HEK293 (cell line): ENCODE measurements around the gene HOXA4.

Experiments
- BCL6B ChIP-seq: fragments of 450-650 bp; formaldehyde crosslinking; IDR thresholded peaks from 2 replicates; pipeline ENCODE4 v1.5.1; 2017; ENCODE audit warnings: missing biosample characterization, missing genetic modification characterization
- FEZF1 ChIP-seq: fragments of 450-650 bp; formaldehyde crosslinking; IDR thresholded peaks from 2 replicates; pipeline ENCODE4 v1.5.1; 2016; ENCODE audit warnings: missing biosample characterization, missing genetic modification characterization
- KLF10 ChIP-seq: fragments of 450-650 bp; IDR thresholded peaks from 2 replicates; pipeline ENCODE4 v1.5.1; 2018; ENCODE audit warnings: missing biosample characterization, mild to moderate bottlenecking, missing genetic modification characterization
- KLF8 ChIP-seq: fragments of 450-650 bp; formaldehyde crosslinking; IDR thresholded peaks from 2 replicates; pipeline ENCODE4 v1.5.1; 2016; ENCODE audit warnings: missing biosample characterization, missing genetic modification characterization
- PRDM2 ChIP-seq: fragments of 450-650 bp; formaldehyde crosslinking; IDR thresholded peaks from 2 replicates; pipeline ENCODE4 v1.5.1; 2016; ENCODE audit warnings: missing biosample characterization, missing genetic modification characterization, borderline replicate concordance
- ZBTB17 ChIP-seq: fragments of 450-650 bp; formaldehyde crosslinking; IDR thresholded peaks from 2 replicates; pipeline ENCODE4 v1.5.1; 2016; ENCODE audit warnings: missing biosample characterization, missing genetic modification characterization
- ZBTB7A ChIP-seq: fragments of 450-650 bp; formaldehyde crosslinking; IDR thresholded peaks from 2 replicates; pipeline ENCODE4 v1.5.1; 2016; ENCODE audit warnings: low read depth, missing biosample characterization, missing genetic modification characterization
- ZFP3 ChIP-seq: fragments of 450-650 bp; formaldehyde crosslinking; IDR thresholded peaks from 2 replicates; pipeline ENCODE4 v1.5.1; 2016; ENCODE audit warnings: low read depth, missing biosample characterization, missing genetic modification characterization
- ZFP37 ChIP-seq: fragments of 450-650 bp; formaldehyde crosslinking; IDR thresholded peaks from 2 replicates; pipeline ENCODE4 v1.5.1; 2016; ENCODE audit warnings: missing biosample characterization, missing genetic modification characterization
- ZNF140 ChIP-seq: fragments of 450-650 bp; formaldehyde crosslinking; IDR thresholded peaks from 2 replicates; pipeline ENCODE4 v1.5.1; 2016; ENCODE audit warnings: missing biosample characterization, missing genetic modification characterization
- ZNF248 ChIP-seq: fragments of 450-650 bp; formaldehyde crosslinking; IDR thresholded peaks from 2 replicates; pipeline ENCODE4 v1.5.1; 2017; ENCODE audit warnings: missing biosample characterization, missing genetic modification characterization
- ZNF362 ChIP-seq: fragments of 450-650 bp; formaldehyde crosslinking; IDR thresholded peaks from 2 replicates; pipeline ENCODE4 v1.5.1; 2016; ENCODE audit warnings: missing biosample characterization, missing genetic modification characterization
- ZNF394 ChIP-seq: fragments of 450-650 bp; formaldehyde crosslinking; IDR thresholded peaks from 2 replicates; pipeline ENCODE4 v1.5.1; 2016; ENCODE audit warnings: missing biosample characterization, missing genetic modification characterization, mild to moderate bottlenecking, moderate library complexity, borderline replicate concordance
- ZNF521 ChIP-seq: fragments of 450-650 bp; formaldehyde crosslinking; IDR thresholded peaks from 2 replicates; pipeline ENCODE4 v1.5.1; 2017; ENCODE audit warnings: missing biosample characterization, mild to moderate bottlenecking, missing genetic modification characterization
- ZNF580 ChIP-seq: fragments of 450-650 bp; formaldehyde crosslinking; IDR thresholded peaks from 2 replicates; pipeline ENCODE4 v1.5.1; 2016; ENCODE audit warnings: missing biosample characterization, missing genetic modification characterization
- ZNF585B ChIP-seq: fragments of 450-650 bp; formaldehyde crosslinking; IDR thresholded peaks from 2 replicates; pipeline ENCODE4 v1.5.1; 2016; ENCODE audit warnings: missing biosample characterization, missing genetic modification characterization
- ZNF600 ChIP-seq: fragments of 450-650 bp; formaldehyde crosslinking; IDR thresholded peaks from 2 replicates; pipeline ENCODE4 v1.5.1; 2016; ENCODE audit warnings: missing biosample characterization, missing genetic modification characterization
- ZNF654 ChIP-seq: fragments of 450-650 bp; formaldehyde crosslinking; IDR thresholded peaks from 2 replicates; pipeline ENCODE4 v1.5.1; 2016; ENCODE audit warnings: low read depth, missing biosample characterization, missing genetic modification characterization
- ZNF658 ChIP-seq: fragments of 450-650 bp; formaldehyde crosslinking; IDR thresholded peaks from 2 replicates; pipeline ENCODE4; 2016; ENCODE audit warnings: missing biosample characterization, missing genetic modification characterization
- TF ChIP-seq, protein P1 (sequence below): fragments of 450-650 bp; formaldehyde crosslinking; conservative IDR thresholded peaks from 2 replicates; pipeline ENCODE4 v1.5.1; 2016; ENCODE audit warnings: low read depth, missing biosample characterization, missing genetic modification characterization
- TF ChIP-seq, protein P2 (sequence below): fragments of 450-650 bp; formaldehyde crosslinking; IDR thresholded peaks from 2 replicates; pipeline ENCODE4 v1.5.0; 2017; ENCODE audit warnings: missing biosample characterization, missing genetic modification characterization, borderline replicate concordance

HOXA4 gene

DNA sequence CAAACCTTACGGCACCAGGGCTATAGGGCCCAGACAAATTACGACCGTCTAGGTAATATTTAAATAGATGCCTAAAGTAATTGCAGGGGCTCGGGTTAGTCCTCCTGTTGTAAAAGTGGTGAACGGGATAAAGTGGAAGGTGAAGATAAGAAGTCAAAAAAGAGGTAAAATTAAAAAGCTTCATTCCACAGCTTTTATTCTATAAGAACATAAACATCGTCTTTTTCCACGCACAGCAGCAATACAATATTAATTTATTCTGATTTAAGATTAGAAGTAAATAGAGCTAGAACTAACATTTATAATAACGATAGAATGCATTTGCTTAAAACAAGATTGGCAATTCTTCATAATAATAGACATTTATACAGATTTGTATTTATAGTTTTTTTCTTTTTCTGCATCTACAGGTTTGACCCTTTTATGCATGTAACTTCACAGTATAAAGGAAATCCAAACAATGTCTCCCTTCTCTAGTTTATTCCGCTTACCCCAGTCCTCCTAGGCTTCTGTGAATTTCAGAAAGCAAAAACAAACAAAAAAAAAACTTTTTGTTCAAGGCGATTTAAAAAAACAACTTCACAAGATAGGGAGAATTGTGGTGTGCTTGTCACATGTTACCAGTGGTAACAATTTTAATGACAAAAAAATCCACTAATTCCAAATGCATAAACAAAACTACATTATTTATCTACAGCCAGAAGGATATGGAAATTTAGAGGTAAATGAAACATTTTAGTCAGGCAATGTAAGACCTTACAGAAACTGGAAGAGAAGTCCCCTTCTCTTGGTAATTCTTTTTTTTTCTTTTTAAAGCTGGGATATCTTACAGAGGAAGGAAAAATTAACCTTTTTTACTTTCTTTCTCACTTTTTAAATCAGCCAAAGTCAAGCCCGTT lies 40.1 kb upstream of the HOXA4 start (continued):
- TF ChIP-seq ZBTB17 (tag by site-specific recombination) (no peak), BCL6B (tag by site-specific recombination) (no peak), ZNF654 (no peak), PRDM2 (tag by site-specific recombination) (no peak), ZNF394 (tag by site-specific recombination) (no peak), ZBTB7A (tag by site-specific recombination) (no peak), ZFP37 (tag by site-specific recombination) (no peak), KLF8 (tag by site-specific recombination) (no peak), ZNF140 (no peak), ZNF658 (tag by site-specific recombination) (no peak), ZNF362 (tag by site-specific recombination) (peak; percentile 28; the same call in 1 of the 2 replicates), ZNF585B (tag by site-specific recombination) (no peak), ZNF248 (tag by site-specific recombination) (no peak), ZFP3 (tag by site-specific recombination) (no peak), ZNF600 (tag by site-specific recombination) (no peak), KLF10 (peak; percentile 29; the same call in 1 of the 2 replicates), FEZF1 (no peak), ZNF521 (tag by site-specific recombination) (no peak), ZNF580 (no peak)
- TF ChIP-seq, protein P1, sequence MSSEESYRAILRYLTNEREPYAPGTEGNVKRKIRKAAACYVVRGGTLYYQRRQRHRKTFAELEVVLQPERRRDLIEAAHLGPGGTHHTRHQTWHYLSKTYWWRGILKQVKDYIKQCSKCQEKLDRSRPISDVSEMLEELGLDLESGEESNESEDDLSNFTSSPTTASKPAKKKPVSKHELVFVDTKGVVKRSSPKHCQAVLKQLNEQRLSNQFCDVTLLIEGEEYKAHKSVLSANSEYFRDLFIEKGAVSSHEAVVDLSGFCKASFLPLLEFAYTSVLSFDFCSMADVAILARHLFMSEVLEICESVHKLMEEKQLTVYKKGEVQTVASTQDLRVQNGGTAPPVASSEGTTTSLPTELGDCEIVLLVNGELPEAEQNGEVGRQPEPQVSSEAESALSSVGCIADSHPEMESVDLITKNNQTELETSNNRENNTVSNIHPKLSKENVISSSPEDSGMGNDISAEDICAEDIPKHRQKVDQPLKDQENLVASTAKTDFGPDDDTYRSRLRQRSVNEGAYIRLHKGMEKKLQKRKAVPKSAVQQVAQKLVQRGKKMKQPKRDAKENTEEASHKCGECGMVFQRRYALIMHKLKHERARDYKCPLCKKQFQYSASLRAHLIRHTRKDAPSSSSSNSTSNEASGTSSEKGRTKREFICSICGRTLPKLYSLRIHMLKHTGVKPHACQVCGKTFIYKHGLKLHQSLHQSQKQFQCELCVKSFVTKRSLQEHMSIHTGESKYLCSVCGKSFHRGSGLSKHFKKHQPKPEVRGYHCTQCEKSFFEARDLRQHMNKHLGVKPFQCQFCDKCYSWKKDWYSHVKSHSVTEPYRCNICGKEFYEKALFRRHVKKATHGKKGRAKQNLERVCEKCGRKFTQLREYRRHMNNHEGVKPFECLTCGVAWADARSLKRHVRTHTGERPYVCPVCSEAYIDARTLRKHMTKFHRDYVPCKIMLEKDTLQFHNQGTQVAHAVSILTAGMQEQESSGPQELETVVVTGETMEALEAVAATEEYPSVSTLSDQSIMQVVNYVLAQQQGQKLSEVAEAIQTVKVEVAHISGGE (tag by site-specific recombination): no peak
- TF ChIP-seq, protein P2, sequence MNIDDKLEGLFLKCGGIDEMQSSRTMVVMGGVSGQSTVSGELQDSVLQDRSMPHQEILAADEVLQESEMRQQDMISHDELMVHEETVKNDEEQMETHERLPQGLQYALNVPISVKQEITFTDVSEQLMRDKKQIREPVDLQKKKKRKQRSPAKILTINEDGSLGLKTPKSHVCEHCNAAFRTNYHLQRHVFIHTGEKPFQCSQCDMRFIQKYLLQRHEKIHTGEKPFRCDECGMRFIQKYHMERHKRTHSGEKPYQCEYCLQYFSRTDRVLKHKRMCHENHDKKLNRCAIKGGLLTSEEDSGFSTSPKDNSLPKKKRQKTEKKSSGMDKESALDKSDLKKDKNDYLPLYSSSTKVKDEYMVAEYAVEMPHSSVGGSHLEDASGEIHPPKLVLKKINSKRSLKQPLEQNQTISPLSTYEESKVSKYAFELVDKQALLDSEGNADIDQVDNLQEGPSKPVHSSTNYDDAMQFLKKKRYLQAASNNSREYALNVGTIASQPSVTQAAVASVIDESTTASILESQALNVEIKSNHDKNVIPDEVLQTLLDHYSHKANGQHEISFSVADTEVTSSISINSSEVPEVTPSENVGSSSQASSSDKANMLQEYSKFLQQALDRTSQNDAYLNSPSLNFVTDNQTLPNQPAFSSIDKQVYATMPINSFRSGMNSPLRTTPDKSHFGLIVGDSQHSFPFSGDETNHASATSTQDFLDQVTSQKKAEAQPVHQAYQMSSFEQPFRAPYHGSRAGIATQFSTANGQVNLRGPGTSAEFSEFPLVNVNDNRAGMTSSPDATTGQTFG: no peak
